NCI-H2196 treated with DMSO at 0.1 percent for 48 hours (cell line): ENCODE measurements around the gene NNT.

Experiments used
- DNase-seq: peaks from one replicate; lab custom pipeline; 2025; ENCODE audit not compliant: unreplicated experiment; lab: John Stamatoyannopoulos, UW

The NNT gene

DNA sequence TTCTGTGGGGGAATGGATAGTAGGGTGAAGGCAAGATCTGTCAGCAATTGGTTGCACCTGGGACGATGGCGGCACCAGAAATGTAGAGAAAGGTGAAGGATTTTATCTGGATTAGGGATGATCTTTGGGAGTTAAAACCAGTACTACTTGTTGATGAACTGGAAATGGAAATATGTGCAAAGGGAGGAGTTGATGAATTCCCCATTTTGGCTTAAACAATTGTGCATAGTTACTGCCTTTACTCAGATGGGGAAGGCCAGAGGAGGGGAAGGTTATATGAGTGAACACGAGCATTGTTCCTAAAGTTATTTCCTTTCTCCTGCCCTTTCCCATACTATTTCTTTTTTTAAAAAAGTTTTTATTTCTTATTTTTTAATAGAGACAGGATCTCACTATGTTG lies 19.1 kb downstream of the NNT start:
- DNase-seq = no peak

DNA sequence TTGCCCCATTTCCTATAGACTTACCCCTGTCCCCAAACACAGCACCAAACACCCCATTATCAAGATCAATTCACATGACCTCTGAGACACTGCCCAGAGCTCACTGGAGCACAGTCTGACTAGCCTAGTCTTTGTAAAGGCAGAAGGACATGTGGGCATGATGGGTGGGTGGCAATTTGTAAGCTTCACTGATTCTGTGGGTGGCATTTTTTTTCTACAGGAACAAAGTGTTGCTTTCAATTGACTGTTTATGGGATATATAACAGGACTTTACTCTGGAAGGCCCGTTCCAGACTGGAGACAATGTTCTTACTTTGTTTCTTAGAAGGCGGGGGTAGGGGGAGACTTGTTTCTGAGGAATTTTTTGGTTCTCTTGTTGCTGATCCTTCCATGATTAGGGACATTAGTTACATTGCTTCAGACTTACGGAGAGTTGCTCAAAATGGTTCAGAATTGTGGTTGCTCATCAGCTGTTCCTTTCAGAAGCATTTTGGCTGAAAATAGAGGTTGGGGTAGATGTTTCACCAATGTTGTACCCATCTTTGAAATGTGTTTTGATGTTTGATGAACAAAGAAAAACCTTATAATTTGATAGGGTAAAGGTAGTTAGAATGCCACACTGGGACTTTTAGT lies 20.2 kb downstream of the NNT start:
- no peak for DNase-seq

DNA sequence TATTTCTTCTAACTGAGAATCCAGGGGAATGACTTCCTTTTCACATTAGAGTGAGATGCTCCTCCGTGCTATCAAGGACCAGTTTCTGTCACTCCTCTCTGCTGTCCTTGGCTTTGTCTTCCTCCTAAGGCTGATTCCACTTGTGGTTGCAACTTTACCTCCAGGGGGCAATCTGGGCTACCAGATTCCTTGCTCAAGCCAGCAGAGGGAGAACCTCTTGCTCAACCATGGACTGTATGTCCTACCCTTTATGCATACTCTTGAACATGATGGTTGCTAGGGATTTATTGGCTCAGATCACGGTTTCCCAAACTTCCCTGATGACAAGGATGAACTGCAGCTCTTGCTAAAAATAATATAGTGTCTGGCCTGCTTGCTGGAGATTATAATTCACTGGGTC lies 24.0 kb downstream of the NNT start:
- DNase-seq = no peak

DNA sequence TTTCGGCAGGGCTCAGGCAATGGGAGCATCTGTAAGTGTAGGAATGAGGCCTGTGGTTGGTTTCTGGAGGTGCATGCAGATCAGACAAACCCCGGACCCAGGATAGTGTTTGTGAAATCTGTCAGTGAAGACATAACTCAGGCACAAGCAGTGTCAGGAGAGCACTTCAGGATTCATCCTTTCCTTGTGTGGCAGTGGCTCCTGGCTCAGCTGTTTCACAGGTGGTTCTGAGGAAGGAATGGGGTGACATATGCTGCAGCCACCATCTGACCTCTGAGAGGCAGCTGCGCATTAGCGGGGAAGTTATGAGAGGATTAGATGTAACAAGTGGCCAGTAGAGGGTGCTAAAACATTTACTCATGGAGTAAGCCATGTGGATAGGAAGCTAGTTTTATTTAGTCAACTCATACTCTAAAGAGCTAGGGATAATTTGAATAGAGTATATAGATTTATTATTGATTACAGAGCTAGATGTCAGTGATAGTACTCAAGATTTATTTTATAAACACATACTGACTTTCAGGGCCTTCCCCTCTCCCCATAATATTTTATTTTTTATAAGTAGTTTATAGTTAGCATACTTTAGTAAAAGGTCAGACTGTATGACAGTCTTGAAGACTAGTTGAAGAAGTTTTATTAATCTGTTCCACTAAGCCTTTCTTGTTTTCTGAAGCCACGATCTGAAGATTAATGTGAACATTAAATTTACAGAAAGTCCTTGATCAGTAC lies 28.4 kb downstream of the NNT start:
- DNase-seq = peak; percentile 67

DNA sequence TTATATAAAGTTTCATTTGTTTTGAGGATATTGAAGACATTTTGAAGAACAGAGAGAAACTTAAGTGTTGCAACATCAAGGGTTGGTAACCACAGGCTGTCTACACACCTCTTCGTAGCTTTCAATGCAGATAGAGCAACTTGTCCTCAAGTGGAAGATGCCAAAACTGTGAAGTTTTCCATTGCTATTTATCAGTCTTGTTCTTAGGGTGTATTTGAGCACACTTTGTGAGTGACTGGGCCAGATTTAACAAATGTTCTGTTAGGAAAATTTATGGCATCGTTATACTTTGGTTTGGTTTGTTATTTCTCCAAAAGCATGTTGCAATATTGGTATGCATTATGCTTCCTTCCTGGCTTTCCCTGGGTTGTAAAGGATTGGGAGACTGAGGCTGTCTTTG lies 31.6 kb downstream of the NNT start:
- DNase-seq = no peak

GRCh38 chr5:43635374-43635773 lies 32.4 kb downstream of the NNT start:
- DNase-seq = no peak

DNA sequence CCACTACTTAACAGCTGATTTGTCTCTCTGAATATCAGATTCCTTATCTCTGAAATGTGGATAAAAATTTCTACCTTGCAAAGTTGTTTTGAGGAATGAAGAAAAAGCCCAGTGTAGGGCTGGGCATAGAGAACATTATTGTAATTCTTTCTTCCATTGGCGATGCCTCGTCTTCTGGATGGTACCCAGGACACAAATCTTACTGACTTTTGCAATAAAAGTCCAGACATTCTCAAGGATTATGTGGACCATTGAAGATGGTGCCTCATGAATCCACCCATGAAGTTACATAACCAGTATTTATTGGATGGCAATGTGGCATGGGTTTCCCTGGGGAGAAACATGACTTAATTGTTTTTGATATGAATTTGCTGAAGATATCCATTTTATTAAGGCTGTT lies 33.1 kb downstream of the NNT start:
- DNase-seq = no peak

DNA sequence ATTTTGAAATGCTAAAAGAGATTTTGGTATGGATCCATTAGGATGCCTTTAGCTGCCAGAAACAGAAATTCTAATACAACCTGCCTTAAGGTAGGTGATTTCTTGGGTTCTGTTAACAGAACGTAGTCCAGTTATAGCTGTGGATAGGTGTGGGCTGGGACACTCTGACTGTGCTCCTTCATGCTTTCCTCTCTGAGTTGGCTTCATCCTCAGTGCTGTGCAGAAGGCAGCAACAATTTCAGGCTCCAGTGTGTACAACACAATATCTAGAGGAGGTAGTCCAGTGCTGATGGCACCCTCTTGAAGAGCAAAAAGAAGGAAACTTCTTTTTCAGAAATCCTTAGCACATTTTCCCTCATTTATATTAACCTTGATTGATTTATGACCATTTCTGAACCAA lies 34.4 kb downstream of the NNT start:
- no peak for DNase-seq

DNA sequence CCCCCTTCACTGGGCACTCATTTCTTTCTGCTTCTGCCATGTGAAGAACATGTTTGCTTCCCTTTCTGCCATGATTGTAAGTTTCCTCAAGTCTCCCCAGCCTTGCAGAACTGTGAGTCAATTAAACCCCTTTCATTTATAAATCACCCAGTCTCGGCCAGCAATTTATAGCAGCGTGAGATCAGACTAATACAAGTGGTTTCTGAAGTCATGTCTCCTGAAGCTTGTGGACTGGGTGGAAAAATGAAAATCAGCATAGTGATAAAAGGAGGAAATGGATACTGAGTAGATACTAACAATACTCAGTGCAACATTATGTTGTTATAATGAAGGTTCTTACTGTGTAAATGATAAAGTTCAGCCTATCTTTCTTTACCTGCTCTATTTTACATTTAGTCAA lies 35.1 kb downstream of the NNT start:
- no peak for DNase-seq

- DNase-seq = no peak
Observed at GRCh38 chr5:43638546-43638945, 35.6 kb downstream of the NNT start.

- no peak for DNase-seq
Observed at GRCh38 chr5:43639566-43639965, 36.6 kb downstream of the NNT start.

GRCh38 chr5:43642428-43642827 lies 39.4 kb downstream of the NNT start:
- no peak for DNase-seq

DNA sequence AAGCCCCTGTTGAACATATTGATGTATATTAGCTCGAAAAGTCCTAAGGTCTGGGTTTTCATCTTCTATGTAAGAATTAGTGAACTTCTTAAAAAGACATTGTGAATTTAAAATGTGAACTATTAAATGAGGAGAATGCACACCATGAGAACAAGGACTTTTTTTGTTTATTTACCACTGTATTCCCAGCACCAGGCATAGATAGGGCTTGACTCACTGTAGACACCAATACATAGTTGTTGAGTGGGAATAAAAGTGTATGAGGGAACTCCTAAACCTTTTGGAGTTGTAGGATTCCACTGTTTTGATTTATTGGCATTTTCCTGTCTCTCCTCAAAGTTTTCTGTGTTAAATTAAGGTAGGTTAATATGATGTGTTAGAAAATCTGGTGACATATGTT lies 40.3 kb downstream of the NNT start:
- DNase-seq = no peak

DNA sequence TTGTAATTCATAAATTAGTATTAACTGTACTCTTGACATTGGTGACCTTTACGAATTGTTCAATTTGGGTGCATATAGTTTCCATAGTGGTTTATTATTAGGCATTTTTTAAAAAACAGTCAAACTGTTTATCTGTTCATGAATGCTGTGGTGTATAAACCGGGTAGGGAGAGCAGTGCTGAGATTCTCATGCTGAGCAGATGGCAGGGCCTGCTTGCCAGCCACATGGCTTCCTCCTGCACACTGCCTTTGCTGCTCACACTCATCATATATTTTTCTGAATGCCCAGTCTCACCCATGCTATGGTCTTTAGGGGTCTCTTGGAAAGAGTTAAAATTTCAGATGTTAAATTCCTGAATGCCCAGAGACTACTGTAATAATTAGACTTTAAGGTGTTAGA lies 40.8 kb downstream of the NNT start:
- DNase-seq = no peak

GRCh38 chr5:43646992-43647391 lies 44.0 kb downstream of the NNT start:
- no peak for DNase-seq

GRCh38 chr5:43647789-43648188 lies 44.8 kb downstream of the NNT start:
- no peak for DNase-seq

GRCh38 chr5:43648499-43649124 lies 45.6 kb downstream of the NNT start:
- DNase-seq = no peak

DNA sequence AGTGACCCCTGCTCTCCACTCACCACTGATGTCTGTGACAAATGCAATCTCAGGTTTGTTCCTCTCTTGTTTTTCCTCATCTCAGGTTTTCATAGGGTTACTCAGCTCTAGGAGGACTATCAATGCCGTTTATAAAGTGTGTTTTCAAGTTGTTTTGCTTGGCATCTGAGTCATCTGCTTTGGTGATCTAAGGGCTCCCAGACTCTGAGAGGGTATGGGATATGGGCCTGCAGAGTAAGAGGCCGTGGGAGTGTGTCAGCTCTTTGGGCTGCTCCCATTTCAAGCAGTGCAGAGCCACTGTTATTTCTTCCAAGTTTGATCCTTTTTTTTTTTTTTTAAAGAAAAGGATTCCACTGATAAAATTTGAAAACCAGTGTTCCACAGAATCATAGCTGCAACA lies 46.3 kb downstream of the NNT start:
- no peak for DNase-seq

DNA sequence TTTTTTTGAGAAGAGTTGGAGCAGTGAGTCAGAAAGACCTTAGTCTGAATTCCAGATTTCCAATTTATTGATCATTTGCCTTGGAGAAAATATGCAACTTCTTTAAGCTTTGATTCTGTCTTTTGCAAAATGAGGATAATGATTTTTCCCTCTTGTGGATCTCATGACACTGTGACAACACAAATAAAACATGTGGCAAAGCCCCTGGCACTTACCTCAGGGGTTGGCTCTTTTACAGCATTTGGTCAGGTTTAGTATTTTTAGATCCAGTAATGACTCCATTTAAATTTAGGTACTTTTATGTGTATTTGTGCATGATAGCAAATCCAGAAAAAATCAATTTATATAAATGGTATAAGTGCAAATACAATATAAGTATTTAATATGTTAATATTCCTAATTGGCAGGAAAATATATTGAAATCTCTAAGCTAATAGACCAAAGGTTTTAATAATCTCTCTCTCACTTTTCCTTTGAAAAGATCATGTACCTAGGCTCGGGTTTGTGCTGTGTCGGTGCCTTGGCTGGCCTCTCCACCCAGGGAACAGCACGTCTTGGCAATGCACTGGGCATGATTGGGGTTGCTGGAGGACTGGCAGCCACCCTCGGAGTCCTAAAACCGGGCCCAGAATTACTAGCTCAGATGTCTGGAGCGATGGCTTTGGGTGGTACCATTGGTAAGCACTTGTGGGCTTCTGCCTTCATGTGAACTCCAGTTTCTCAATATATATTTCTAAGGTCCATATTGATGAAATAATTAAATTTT lies 49.7 kb downstream of the NNT start:
- no peak for DNase-seq

DNA sequence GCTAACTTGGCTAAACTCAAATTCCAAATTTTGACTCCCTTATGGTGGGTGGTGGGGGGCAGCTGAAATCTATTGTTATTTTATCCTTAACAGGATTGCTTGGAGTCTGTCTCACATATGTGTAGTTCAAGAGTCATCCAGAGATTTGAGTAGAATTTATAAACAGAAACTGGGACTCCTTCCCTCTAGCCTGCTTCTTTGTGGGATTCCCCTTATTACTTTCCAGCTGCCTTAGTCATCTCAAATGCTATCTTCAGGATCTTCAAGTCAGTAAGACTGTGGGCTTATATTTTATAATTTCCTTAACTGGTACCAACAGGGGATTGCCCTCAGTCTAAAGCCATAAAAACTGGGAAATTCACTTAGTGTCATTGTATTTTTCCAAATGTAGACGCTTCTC lies 55.5 kb downstream of the NNT start:
- no peak for DNase-seq

GRCh38 chr5:43659075-43659474 lies 56.1 kb downstream of the NNT start:
- DNase-seq = no peak

GRCh38 chr5:43661102-43661501 lies 58.1 kb downstream of the NNT start:
- DNase-seq = peak; percentile 12
